HG03442 (cell line): ENCODE results near the gene ST8SIA2.

ENCODE experiments used
- ATAC-seq: cut with Tn5 transposase; IDR thresholded peaks from one replicate; pipeline ENCODE4 v1.9.1; 2021; ENCODE audit warnings: mild to moderate bottlenecking, moderate library complexity; ENCODE audit not compliant: unreplicated experiment

Gene ST8SIA2

DNA sequence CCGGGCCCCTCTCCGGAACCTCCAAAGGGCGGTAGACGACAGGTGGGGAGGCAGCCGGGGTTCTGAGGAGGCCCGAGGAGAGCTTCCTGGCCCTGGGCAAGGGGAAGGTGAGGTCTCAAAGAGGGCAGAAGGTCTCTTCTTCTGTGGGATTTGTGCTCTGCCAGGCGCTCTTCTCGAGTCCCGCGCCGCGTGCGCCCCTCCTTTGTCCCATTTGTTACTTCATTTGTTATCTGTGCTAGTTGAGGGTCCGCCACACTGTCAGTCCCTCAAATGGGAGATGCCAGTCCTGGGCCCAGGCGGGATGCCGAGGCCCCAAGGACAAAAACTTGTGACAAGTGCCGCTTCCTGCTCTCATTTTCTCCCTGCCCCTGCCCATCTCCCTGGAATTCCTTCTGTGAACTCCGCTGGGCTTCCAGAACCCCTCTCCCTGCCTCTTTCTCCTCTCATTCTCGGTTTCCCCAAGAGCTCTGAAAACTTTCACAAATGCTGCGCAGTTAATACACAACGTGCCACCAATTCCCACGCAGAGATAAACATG is 1.5 kb downstream of the ST8SIA2 start:
- ATAC-seq, result no peak

DNA sequence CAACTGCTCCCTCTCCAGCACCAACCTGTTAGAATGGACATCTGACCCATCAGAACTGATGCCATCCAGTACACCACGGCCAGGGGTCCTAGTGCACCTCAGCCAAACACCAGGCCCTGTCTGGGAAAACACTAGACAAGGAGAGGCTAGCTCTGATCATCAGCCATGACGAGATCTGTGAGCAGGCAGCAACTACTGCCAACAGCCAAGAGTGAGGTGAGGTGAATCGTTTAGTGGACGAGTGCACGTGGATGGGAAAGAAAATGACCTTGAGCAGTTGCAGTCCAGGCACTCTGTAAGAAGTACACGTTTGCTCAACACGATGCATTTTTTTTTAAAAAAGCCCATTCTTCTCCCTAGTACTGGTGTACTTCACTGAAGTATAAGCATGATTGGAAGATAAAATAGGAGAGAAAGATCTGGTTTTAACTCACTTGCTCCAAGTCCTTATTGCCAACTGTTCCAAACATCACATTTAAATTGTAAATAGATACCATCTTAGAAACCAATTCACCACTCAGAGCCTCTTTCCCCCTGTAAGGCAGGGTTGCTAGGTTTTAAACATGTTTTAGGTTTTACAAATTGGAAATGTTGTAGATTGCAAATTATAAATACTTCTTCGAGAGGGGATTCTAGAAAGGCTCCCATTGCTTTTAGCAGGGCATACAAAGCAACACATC is 5.7 kb downstream of the ST8SIA2 start:
- no peak for ATAC-seq

DNA sequence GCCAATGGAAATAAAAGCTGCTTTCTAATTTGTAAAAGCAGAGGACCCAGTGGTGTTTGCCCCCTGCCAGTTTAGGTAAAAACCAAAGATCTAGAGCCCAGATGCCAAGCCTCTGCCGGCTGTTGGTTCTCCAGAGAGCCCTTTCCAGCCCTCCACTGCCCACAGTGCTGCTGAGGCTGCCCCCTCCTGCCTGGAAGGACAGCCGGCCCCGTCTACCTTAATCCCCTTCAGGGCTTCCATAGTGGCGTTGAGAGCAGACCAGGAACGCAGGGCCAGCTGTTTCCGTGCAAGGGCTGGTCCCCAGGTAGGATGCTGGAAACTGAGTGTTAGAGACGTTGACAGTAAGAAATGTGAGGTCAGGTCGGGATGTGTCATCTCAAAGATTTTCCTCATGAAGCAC is 6.9 kb downstream of the ST8SIA2 start:
- ATAC-seq, result no peak

DNA sequence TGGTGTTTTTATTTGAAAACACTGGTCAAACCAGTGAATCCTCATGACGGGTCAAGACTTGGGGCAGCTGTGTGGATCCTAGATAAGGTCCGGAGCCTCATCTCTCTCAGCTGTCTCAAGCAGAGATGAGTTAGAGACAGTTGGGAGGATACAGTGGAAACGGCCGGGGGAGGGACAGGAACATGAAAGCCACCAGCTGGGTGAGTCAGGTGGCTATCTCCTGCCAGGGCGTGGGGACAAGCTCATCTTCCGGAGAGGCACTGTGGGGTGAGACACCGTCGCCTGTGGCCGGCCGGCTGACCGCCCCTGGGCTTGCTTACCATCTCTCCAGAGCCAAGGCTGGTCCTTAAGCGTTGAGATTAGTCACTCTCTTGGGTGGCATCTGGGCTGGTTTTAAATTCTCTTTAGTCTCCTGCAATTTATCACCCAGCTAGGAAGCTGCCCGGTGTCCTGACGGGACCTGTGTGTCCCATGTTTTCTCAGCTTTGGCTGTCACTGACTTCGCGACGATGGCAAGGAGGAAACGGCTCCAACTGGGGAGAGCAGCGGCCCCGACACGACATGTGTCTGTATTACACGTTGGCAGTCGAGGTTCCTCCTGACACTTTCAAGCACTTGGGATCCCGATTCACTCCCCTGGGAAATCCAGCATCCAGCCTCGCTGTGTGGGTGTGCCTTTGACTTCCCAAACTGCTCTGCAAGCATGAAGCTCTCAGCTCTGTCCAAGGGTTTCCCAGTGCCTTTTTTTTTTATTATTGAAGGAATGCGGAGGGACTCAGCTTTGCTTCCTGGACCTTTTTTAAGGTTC is 7.5 kb downstream of the ST8SIA2 start:
- no peak for ATAC-seq

GRCh38 chr15:92402751-92403150 is 9.1 kb downstream of the ST8SIA2 start:
- ATAC-seq, result no peak

DNA sequence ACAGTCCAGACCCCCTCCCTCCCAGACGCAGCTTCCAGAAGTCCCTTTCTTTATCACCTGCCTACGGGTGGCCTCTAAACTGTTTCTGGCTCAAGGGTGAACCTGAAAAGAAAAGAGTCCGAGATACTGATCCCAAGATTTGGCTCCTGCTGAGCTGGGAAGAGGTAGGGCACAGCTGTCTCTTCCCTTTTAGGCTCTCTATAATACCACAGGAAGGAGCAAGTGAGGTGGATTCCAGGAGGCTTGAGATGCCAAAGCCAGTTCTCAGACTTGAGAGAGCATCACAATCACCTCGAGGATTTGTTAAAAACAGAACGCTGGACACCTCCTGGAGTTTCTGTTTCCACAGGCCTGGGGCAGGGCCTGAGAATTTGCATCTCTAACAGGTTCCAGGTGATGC is 12.3 kb downstream of the ST8SIA2 start:
- ATAC-seq, result no peak

DNA sequence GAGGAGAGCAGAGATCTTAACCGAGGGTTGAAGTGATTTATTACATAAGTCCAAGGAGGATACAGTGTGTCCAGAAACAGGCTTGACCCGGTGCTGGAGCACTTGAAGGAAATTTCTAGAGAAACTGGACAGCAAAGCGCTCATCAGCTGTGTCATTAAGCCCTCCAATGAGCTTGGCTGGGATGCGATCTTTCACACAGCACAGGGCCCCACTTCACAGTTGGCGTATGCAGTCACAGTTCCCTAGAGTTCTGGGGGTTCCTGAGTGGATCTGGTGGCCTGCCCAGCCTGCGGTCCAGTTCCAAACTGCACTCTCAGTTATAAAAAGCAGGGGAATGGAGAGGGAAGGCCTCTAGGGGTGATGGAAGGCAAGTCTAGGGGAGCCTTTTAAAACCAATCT is 13.6 kb downstream of the ST8SIA2 start:
- no peak for ATAC-seq

DNA sequence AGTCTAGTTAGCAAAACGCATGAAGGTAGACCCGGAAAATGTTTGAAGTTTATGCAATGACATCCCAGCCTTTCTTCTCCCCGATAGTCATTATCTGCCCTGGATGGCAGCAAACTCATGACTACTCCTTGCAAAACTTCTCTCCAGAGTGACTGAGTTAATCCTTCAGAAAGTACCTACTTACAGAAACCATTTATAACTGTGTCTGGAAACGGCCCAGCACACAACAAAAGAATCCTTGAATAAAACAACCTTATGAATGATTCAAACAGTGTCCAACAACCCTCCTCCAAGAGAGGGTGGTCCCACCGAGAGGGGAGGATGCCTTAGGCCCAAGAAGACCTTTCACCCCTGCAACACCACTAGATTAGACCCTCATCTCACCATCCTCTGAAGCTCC is 14.2 kb downstream of the ST8SIA2 start:
- no peak for ATAC-seq

DNA sequence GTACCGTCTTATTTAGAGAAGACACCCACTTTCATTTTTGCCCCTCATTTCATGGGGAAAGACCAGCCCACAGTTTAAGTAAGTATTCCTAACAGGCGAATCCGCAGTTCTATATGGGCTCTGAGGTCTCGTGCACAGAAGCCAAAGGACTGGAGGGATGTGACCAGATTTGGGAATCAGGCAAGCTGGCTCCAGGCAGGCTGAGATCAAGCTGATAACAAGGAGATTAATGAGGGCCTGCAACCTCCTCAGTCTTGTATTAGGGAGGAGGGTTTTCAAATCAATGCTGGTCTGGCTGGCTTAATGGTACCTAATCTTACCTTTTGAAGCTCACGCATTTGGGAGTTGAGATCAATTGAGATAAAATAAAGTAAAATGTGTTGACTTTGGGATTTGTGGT is 15.3 kb downstream of the ST8SIA2 start:
- no peak for ATAC-seq

DNA sequence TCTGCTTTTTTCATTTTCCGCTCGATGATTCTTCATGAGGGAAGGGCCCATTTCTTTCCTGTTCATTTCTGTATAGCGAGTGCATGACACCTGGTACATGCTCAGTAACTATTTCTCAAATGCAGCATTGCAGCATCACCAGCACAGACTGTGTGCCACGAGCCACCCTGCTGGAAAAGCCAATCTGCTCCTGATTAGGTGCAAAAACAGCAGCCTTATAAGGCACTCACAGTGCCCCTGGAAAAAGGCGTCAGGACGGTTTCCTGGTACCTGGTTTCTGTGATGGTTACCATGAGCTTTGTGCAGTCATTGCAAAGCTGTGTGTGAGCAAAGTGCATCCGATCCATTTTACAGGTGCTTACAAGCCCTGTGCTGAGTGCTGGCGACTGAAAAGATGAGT is 15.8 kb downstream of the ST8SIA2 start:
- ATAC-seq, result no peak

GRCh38 chr15:92410537-92410936 is 16.9 kb downstream of the ST8SIA2 start:
- no peak for ATAC-seq

DNA sequence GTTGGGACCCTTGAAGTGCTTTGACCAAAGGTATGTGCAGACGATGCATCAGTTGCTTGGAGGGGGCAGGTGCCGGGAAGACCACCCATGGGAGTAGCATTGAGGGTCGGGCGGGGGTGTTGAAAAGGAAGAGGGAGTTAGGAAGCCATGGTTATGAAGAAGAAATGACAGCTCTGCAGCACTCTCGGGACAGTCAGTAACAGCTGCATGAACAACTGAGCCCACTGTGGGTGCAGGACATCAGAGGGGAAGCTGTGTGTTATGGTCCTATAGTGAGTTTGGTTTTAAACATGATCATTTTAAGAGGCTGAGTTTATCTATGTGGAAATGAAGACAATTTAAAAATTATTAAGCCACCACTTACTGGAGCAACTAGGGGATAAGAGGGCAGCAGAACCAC is 17.6 kb downstream of the ST8SIA2 start:
- no peak for ATAC-seq

DNA sequence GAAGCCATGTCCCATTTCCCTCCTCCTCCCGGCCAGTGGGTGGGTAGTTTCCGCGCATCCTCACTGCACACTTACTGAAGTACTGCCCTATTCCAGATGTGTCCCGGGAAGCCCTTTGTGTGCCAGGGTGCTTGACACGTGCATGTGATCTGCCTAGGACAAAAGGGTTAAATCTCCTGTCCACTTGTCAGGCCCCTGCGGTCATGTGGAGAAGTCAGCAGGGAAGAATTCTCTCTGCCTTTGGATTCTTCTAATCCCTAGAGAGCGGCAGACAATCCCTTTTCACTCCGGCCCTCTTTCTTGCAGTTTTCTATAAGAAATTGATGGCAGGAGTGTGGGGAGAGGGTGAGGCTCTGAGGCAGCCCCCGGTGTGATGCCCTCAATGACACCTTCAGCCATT is 19.8 kb downstream of the ST8SIA2 start:
- ATAC-seq, result no peak

GRCh38 chr15:92415639-92416297 is 22.1 kb downstream of the ST8SIA2 start:
- ATAC-seq, result no peak

GRCh38 chr15:92416557-92416956 is 22.9 kb downstream of the ST8SIA2 start:
- no peak for ATAC-seq

DNA sequence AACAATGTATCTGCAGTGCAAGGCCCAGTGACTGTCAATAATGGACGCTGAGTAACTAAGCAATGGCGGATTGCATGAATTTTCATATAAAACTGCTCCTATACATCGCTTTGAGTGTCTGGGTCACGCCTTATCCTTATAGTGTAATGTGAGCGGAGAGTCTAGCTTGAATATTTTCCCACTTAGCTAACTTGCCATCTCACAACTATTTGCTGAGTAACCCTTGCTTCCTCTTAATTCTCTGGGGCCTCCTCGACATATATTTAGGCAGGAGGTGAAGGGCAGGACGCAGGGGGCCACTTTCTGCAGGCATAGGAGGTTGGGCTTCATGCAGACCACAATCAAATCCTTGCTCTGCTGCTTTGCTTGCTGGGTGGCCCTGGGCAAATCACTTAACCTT is 24.0 kb downstream of the ST8SIA2 start:
- ATAC-seq, result no peak

GRCh38 chr15:92418864-92419263 is 25.2 kb downstream of the ST8SIA2 start:
- ATAC-seq, result no peak

DNA sequence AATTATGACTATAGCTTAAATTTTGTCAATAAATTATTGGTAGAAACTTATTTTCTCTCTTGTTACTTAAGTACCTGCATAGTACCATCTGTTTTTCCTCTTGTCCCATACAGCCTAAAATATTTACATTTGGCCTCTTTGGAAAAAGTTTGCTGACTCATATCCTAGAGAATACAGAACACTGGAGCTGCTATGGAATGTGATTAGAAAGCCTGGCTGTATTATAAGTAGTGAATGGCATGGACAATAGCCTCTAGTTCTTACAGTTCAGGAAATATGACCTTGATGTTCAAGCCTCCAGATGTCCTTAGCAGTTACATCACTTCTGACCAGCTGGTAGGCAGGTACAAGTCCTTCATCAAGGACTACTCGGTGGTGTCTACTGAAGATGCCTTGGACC is 28.3 kb downstream of the ST8SIA2 start:
- ATAC-seq, result no peak

DNA sequence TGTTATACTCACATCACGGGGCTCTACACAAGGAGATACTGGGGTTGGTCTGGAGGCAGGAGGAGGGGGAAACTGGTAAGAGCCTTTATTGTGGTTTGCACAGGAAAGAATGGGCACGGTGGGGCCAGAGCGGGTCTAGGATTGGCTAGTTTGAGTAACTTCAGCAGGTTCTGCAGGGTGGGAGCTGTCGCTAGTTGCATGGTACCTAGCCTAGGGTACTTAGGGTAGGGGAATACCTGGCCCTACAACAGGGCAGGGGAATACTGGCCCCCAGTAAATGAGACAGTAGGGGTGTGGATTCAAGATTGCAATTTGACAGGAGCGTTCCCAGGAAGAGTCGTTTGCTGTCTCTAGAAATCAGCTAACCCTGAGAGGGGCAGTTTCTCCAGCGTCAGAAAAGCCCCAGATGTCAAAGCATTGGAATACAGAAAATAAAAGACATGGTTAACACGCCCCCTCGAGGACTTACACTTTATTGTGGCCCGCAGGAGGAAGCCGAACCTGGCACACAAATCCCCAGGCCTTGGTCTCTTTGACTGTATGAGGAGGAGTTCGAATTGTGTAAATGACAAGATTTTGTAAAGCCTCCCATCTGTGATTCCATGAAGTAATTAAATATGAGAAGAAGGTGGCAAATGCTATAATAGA is 32.0 kb downstream of the ST8SIA2 start:
- no peak for ATAC-seq

DNA sequence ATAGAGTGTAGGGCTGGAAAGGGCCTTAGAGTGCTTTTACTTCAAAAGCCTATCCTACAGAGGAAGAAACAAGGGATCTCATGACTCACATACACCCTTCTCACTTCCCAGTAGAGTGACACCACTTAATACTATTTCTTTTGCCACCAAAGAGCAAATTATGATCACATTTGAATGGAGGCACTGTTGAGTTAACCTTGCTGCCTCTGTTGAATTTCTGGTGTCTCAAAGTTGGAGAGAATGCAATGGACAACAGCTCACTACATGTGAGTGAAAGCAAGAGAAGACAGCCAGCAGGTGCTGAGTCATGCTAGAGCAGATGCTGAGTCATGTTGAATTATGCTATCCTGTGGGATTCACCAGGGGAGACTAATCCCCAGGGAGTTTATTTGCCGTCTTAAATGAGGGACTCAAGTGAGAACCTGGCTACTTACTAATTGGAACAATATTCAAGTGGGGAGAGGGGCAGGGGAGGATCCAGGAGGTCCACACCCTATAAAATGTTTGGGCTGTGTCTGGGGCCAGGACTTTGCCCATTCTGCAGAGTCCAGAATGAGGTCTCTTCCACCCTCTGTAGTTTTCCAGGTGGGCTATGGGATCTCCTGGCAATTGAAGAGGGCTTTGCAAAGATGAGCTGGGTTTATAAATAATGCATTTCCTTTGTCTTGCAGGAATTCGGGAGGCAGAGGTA is 35.8 kb downstream of the ST8SIA2 start:
- no peak for ATAC-seq

DNA sequence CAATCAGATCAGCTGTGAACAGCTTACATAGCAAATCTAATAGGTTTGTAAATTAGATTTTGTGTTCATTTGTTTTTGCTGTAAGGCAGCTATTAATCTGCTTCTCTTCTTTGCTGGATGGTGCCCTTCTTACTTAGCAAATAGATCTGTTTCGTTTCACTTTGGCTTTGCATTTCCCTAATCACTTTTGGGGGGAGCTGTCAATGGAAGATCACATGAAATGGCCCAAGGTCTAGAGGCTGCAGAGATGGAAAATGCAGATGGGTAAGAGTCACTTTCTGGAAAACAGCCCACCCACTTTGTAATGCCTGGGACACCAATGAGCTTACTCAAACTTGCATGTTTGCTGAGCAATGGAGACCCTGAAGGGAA is 36.4 kb downstream of the ST8SIA2 start:
- ATAC-seq, result no peak
